ENCODE data around the gene PRR7.

The PRR7 gene

DNA sequence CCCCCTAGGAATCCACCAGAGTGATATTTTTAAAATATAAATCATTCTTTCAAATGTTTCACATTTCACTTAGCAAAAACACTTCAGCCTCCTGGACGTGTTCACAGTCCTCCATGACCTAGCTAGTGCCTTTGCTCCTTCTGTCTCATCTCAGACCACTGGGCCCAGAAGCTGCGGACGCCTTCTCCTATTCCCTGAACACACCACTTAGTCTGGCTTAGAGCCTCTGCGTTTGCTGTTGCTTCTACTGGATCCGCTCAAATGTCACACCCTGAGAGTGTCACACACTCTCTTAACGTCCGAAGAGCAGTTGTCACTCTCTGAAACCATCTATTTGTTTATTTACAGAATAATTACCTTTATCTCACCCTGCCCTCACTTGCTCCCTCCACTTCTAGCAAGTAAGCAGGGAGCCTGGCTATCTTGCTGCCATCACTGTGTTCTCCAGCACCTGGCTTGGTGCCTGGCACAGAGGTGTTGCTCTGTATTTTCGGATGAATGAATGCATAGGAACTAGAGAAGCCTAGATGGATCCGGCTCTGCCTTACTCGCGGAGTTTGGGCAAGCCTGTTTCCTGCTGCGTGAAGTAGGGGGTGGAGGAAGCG is 21.3 kb upstream of the PRR7 start:
- DNase-seq, result no peak

DNA sequence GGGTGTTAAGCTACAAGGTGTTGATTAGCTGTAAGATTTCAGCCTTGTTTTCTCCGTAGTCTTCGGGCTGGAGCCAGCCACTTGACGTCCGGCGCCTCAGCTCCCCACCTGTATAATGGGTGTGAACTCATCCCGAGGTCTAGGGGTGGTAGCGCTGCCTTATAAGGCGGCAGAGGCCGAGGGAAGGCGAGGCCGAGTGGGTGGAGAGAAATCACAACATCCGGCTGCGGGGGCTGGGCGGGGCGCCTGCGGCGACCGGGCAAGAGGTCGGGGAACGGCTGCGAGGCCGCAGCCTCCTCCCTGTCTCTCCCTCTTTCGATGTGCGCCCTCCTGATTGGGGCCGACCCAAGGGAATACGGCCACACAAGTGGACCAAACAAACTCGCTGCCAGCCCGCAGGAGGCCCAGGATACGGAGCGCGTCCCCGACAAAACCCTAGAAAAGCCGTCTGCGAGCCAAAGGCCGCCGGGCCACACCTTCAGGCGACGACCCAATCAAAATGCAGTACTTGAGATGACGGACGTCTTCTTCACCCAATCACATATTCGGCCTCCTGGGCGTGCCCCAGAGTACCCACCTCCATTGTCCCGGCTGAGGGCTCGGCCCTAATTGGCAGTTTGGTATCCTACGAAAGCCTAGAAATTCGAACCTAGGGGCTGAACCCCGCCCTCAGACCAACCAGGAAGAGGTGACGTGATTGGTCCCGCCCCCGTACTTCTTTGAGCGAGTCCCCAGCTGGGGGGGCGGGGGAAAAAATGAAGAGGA is 20.6 kb upstream of the PRR7 start:
- peak; percentile 97 for DNase-seq

DNA sequence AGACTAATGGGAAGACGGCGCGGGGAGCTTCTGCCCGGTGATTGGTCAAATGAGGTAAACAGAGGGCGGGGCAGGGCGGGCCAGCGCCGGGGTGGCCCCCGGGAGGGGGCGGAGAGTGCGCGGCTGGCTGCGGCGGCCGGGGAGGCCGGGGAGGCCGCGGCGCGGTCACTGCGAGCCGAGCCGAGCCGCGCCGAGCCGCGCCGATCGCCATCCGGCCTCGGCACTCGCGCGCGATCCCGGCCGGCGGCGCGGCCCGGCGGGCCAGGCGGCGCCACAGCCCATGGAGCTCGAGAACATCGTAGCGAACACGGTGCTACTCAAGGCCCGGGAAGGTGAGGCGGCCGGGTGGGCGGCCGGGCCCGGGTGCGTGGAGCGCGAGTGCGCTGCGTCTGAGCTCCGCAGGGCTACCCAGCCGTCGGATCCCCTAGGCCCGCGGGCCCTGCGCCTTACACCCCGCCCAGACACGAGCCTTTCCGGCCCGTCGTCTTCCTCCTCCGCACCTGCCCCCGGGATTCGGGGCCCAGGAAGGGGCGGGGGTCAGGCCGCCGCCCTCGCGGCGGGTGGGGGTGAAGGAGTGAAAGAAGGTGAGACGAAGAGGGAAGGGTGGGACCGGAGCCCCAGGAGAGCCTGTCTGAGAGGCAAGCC is 19.9 kb upstream of the PRR7 start, which contains the start of gene GRK6:
Gene GRK6 (plus strand): TSS at position 111 of the 645 bp plus-strand sequence. CDS start 170 bp downstream, at position 281.
- DNase-seq, result peak; percentile 73

DNA sequence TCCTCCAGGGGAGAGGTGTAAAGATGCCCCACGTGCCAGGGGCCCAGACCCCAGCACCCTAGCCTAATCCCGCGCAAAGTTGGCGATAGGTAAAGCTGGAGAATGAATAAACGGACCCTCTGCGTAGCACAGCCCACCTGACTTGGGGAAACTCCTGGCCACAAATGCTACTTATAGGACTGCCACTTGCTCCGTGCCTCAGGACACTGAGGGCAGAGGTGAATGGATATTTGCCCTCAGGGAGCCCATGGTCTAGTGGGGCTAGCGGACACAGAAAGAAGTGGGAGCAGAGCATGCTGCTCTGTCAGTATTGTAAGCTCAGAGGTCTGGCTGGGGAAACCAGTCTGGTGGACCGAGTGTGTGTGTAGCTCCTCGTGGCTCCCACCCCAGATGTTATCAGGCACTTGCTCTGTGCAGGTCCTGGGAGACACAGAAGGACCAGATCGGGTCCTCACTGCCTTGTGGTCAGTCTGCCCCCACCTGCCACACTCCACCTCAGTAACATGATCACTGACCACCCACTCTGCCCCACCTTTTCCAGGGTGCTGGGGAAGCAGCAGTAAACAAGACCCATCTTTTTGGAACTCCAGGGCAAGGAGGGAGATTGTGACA is 19.3 kb upstream of the PRR7 start:
- DNase-seq, result no peak

DNA sequence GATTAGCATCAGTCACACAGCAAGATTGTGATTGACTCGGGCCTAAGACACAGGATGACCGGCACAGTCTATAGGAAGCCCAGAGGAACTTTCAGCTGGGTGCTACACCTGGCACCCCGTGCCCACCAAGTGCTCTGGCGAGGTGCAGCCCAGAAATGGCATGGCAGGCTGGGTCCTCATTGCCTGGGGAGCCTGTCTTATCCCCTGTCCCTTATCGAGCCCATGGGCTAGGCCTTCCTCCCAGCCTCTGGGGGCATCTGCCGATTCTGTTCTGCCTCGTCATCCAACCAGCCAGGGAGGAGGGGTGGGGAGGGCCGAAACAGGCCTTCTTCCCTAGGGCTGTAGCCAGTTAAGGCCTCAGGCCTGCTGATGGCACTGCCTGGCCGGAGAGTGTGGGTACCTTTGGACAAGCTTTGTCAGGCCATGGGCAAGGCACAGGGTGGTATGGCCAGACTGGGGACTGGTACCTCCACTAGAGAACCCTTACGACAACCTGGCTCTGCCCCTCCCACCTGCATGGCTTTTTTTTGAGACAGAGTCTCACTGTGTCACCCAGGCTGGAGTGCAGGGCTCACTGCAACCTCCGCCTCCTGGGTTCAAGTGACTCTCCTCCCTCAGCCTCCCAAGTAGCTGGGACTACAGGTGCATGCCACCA is 18.6 kb upstream of the PRR7 start:
- DNase-seq, result peak; percentile 45

DNA sequence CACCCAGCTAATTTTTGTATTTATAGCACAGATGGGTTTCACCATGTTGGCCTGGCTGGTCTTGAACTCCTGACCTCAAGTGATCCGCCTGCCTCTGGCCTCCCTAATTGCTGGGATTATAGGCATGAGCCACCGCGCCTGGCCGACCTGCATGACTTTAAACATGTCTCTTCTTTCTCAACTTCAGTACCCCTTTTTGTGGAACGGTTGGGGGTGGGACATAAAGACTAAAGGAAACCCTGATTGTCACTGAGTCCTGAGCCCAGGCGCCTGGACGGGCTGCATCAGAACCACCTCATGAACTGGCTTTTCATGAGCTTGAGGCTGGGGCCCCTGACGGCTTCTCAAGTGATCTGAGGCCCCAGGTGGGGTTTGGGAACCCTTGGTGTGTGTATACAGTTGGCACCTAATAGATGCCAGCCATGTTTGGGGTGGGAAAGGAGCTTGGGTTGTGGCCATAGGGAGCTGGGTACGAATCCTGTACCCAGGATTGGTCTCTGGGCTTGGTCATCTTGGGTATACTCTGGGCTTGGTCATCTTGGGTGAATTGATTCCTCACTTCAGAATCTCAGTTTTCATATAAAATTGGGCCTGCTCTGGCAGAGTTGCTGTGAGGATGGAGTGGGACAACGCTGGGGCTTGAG is 17.9 kb upstream of the PRR7 start:
- DNase-seq, result no peak

DNA sequence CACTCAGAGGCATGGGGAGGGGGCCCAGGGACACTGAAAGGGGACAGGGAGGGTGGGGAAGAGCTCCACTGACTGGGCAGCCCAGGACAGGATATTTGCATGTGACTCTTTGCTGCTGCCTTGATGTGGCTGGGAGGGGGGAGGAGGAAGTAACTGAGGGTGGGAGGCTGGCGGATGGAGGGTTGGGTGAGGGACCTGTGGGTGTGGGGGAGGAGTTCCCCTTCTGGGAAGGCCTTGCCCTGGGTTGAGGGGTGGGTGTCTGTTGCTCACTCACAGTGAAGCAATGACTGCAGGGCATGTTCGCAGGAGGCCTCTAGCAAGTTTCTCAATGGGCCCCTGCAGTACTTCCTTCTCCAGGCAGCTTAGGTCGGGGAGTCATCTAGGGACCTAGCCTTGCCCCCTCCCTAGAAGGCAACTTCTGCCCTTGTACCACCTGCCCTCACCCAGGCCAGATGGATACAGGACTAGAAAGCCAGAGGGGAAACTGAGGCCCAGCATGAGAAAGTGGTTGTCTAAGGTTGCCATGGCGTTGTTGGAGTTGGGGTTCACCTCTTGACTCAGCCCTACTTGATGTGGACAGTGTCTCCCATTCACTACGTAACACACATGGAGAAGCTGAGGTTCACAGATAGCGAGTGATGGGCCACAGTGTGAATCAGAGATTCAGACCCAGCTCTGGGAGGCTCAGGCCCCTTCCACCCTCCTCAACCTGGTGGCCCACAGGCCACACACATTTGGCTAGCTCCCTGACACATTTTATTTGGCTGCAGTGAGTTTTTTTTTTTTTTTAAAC is 17.2 kb upstream of the PRR7 start:
- peak; percentile 75 for DNase-seq

DNA sequence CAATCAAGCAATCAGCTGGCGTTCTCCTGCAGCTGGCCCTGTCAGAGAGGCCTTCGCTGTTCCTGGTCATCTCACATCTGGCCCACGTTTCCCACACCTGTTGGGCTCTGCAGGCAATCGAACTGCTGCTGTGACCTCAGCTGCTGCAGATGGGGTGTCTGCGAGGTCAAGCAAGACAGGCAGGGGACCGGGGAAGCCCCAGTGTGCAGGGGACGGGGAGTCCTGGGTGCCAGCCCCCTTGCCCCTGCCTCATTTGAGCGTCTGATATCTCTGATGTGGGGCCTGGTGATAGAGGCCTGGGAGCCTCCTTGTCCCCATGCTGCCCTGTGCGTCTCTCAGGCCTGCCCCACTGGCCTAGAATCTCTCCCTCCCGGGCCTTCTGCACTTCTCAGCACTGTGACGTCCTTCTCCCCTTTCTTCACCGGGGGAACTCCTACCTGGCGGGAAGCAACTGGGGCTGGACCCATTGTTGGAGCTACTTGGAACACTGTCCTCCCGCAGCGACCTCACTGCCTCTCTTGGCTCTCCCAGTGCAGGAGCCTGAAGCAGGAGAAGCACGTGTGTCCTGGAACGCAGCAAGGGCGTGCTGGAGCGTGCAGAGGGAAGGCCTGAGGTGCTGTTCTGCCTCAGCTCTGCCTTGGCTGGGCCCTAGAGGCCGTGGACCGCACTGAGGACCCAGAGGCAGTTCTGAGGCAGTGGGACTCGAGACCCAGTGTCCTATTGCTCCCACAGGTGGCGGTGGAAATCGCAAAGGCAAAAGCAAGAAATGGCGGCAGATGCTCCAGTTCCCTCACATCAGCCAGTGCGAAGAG is 16.3 kb upstream of the PRR7 start:
- DNase-seq, result peak; percentile 34

DNA sequence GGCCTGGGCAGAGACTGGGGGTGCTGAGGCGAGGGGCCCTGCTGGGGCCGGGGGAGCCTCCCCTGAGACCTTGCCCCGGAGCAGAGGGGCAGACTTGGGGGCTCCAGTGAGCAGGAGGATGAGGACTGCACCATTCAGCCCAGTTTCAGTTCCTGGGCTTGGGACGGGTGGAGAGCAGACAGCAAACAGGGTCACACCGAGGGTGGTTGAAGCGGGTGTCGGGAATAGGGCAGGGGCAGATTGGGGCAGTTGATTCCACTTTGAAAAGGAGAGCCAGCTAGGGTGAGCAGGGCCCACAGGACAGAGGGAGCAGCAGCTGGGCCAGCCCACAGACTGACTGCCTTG is 15.7 kb upstream of the PRR7 start:
- peak; percentile 32 for DNase-seq

DNA sequence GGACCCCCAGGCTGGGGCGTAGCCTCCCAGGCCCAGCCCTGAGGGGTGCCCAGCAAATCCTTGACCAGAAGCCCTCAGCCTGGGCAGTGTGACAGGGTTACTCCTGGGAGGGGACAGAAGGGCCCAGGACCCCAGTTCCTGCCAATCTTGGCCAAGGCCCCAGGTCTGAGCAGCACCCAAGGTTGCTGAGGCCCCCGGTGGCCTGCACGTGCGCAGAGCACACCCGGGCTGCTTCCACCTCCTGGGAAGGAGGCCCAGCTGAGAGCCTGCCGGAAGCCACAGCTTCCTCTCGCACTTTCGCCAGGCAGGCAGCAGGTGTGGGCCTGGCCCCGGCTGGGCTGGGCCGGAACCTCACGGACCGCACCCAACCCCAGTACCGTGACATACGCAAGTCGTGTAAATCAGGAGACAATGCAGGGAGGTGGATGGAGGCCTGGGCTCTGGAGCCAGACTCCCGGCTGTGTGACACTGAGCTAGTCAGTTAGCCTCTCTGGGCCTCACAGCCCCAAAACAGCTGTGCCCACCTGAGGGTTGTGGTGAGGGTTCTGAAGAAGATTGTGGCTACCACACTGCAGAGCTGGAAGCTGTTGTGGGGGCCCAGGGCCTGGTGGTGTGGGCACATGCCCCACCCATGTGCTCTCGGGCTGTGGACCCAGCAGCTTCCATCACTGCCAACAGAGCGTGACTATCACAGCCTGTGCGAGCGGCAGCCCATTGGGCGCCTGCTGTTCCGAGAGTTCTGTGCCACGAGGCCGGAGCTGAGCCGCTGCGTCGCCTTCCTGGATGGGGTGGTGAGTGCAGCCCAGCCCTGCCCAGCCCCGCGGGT is 15.1 kb upstream of the PRR7 start:
- DNase-seq, result peak; percentile 69

DNA sequence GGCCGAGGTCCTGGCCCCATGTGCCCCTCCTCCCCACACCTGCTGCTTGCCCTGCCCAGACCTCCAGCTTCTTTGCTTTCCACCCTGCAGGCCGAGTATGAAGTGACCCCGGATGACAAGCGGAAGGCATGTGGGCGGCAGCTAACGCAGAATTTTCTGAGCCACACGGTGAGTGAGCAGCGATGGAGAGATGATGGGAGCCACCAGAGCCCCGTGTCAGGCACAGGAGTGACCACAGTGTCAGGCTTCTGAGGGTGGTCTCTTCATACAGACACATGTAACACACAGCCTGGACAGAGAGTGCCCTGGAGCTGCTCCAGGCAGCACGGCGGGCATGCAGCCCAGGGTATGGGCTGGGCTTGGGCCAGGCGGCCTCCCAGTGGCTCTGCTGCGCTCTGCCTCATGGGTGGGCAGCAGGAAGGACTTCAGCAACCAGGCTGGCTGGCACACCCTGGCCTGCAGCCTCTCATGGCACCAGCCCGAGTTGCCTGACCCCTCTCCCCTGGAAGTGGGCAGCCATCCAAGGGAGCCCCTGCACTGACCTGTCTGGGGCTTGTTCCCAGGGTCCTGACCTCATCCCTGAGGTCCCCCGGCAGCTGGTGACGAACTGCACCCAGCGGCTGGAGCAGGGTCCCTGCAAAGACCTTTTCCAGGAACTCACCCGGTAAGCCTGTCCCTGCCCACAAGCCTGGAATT is 14.3 kb upstream of the PRR7 start:
- DNase-seq, result no peak

DNA sequence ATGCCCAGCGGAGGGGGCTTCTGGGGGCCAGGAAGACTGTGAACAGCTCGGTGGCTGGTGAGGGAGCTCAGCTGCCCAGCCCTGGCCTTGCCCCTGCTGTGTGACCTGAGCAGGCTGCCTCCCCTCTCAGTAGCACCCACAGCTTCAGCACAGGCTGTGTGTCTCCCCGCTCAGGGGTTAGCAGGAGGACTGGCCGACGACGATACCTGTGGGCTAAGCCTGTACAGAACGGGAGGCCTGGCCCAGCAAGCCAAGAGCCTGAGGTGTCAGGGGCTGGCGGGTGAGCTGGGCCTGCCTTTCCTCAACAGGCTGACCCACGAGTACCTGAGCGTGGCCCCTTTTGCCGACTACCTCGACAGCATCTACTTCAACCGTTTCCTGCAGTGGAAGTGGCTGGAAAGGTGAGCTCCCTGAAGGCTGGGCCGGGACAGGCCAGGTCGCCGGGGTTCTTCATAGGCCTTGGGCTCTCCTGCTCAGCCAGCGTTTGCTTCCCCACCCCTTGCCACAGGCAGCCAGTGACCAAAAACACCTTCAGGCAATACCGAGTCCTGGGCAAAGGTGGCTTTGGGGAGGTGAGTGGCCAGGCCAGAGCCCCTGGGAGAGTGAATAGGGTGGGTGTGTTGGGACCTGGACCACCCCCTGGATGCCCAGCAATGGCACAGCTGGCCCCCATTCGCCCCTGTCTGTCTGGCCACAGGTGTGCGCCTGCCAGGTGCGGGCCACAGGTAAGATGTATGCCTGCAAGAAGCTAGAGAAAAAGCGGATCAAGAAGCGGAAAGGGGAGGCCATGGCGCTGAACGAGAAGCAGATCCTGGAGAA is 13.6 kb upstream of the PRR7 start:
- no peak for DNase-seq

DNA sequence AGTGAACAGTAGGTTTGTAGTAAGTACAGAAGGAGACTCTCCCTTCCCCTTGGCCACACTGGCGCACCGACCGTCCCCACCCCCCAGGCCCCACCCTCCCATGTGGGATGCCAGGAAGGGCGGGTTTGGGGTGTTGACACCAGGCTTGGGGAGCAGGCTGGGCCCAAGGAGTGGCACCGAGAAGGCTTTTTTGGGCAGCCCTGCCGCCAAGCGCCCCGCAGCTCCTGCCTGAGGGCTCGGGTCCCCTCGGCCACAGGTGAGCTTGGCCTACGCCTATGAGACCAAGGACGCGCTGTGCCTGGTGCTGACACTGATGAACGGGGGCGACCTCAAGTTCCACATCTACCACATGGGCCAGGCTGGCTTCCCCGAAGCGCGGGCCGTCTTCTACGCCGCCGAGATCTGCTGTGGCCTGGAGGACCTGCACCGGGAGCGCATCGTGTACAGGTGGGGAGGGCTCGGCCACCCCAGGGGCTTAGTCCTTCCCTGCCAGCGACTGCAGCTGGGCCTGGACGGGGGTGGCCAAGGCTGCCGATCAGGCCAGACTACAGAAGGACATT is 12.9 kb upstream of the PRR7 start:
- DNase-seq, result no peak

DNA sequence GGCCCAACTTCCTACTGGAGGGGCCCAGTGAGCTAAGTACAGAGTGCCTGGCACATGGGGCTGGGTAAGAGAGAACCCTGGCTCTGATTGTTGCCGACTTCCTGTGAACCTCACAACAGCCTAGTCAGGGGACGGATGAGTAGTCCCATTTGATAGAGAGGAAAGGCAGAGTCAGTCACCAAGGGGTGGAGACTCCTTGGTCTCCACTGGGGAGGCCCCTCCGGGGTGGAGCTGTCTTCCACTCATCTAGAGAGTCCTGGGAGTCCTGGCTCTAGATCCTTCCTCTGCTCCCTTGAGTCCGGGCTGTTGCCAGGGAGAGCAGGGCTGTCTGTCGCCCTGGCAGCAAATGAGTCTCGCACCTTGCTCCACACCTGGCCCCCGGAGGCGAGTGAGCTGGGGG is 12.2 kb upstream of the PRR7 start:
- DNase-seq, result peak; percentile 43

DNA sequence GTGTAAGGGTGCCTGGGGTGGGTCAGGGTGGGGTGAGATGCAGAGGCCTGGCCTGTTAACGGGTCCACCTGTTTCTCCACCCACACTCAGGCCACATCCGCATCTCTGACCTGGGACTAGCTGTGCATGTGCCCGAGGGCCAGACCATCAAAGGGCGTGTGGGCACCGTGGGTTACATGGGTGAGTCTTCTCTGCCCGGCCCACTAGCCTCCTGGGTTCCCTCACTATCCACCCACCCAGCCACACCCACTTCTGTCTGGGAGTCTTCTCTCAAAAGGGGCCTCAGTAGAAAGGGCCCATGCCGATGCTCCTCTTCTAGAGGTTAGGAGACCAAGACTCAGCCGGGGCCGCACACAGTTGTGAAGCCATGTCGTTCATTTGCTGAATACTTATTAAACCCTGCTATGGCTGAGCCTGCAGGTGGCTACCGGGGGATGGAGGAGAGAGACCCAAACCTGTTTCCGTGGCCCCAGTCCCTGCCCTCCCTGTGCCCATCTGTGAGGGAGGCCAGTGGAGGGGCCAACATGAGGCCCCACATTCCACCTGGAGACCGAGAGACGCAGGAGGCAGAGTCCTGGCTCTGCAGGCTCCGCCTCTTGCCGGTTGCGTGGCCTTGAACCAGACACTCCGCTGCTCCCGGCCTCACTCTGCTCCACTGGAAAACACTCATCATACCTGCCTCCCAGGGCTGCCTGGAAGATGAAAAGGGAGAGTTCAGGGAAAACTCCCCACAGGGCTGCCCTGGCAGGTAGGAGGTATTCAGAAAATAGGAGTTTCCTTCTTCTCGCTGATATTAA is 11.5 kb upstream of the PRR7 start:
- DNase-seq, result no peak

DNA sequence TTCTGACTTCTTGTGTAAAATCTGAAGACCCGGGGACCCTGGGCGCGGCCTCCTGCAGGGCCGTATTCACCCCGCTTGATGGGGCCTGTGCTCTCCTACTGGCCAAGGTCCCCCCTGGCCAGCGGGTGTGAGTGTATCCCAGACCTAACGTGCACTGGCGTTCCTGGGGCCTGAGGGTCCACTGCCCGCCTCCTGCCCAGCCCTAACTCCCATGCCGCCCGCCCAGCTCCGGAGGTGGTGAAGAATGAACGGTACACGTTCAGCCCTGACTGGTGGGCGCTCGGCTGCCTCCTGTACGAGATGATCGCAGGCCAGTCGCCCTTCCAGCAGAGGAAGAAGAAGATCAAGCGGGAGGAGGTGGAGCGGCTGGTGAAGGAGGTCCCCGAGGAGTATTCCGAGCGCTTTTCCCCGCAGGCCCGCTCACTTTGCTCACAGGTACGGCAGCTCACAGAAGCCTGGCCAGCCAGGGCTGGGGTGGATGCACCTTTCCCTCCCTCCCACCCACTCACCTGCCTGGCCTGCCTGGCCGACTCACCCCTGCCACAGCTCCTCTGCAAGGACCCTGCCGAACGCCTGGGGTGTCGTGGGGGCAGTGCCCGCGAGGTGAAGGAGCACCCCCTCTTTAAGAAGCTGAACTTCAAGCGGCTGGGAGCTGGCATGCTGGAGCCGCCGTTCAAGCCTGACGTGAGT is 10.6 kb upstream of the PRR7 start:
- no peak for DNase-seq

DNA sequence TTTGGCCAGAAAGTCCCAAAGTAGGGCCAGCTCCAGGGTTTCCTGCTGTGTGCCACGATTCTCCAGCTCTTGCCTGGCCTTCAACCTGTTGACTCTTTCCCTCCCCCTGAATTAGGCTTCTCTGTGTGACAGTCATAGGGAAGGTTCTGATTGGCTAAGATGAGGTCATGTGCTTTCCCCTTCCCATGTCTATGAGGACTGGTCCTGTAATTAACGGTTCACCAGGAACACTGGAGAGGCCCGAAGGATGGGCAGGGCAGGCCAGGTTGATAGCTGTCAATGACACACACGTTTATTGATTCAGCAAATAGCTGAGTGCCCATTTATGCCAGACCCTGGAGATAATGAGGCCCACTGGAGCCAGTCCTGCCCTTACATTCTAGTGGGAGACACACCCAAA is 9.0 kb upstream of the PRR7 start:
- no peak for DNase-seq

Data from activated T-cell treated with anti-CD3 and anti-CD28 coated beads, Interleukin-2, amount 50 U/mL, for 1 hour (primary cell).